ENCODE data around the gene GCAT. TPM values are rescaled to one million over a fixed set of nuclear protein-coding genes. Genes with fewer than 3 reads are reported as not detected.

The GCAT gene
- total and polyA plus RNA-seq, 2 of the 13 experiments (the other 11 are each of a cell fraction or from before 2014, with no cell fraction given), result 28.0 to 50.3 TPM

DNA sequence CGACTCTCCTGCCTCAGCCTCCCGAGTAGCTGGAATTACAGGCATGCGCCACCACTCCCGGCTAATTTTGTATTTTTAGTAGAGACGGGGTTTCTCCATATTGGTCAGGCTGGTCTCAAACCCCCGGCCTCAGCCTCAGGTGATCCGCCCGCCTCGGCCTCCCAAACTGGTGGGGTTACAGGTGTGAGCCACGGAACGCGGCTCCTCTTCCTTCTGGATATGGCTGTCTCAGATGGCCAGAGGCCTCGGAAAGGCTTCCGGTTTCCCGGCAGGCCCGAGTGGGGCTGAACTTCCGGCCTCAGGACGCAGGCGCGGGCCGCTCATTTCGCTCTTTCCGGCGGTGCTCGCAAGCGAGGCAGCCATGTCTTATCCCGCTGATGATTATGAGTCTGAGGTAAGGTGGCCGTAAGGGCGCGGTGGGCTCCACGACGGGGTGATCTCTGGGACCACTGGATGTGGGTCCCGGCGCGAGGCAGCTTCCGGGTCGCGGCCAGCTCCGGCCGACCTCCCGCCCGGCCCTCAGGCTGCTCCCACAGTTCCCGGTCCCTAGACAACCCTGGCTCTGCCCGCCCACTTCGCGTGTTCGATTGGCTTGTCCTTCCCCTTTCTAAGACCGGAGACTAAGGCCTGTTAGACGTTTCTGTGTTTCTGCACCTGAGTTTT lies 41.5 kb downstream of the GCAT start, which contains the start of gene EIF3L (continued):
- TF ChIP-seq ZBTB38 (CRISPR knock-in tag; IDR thresholded peaks at IDR 0.05) (peak; percentile 67; the same call in 1 of the 2 replicates), ZNF772 (CRISPR knock-in tag; IDR thresholded peaks at IDR 0.05) (peak; percentile 84; the same call in 1 of the 2 replicates), POLR2G (IDR thresholded peaks at IDR 0.05; ENCODE audit: low read depth, low read length) (peak; percentile 96), TEAD3 (CRISPR knock-in tag; optimal IDR thresholded peaks at IDR 0.05; ENCODE audit: borderline replicate concordance) (peak; percentile 61), CHCHD3 (CRISPR knock-in tag; IDR thresholded peaks at IDR 0.05) (0 out of 2 replicates have a peak, but pooled peaks have one; percentile 54), ETV5 (CRISPR knock-in tag; IDR thresholded peaks at IDR 0.05; ENCODE audit: borderline replicate concordance) (peak; percentile 91), ZNF709 (CRISPR knock-in tag; IDR thresholded peaks at IDR 0.05) (peak; percentile 12; the same call in 1 of the 2 replicates), SMAD9 (CRISPR knock-in tag; IDR thresholded peaks at IDR 0.05) (peak; percentile 34; the same call in 1 of the 2 replicates), MEIS1 (CRISPR knock-in tag; IDR thresholded peaks at IDR 0.05; ENCODE audit: borderline replicate concordance) (no peak; the same call in 1 of the 2 replicates), HNRNPL (IDR thresholded peaks at IDR 0.05; ENCODE audit: low read depth, low read length) (0 out of 2 replicates have a peak, but pooled peaks have one; percentile 53), ZNF781 (CRISPR knock-in tag; IDR thresholded peaks at IDR 0.05; ENCODE audit: borderline replicate concordance, not compliant biosample characterization) (peak; percentile 14), RXRB (CRISPR knock-in tag; IDR thresholded peaks at IDR 0.05; ENCODE audit: borderline replicate concordance) (peak; percentile 25; the same call in 1 of the 2 replicates), ZNF234 (CRISPR knock-in tag; conservative IDR thresholded peaks at IDR 0.05) (no peak), CEBPG (CRISPR knock-in tag; IDR thresholded peaks at IDR 0.05) (no peak; the same call in 1 of the 2 replicates)
- TF ChIP-seq, protein P1, sequence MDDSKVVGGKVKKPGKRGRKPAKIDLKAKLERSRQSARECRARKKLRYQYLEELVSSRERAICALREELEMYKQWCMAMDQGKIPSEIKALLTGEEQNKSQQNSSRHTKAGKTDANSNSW (CRISPR knock-in tag; IDR thresholded peaks at IDR 0.05; ENCODE audit: borderline replicate concordance), result peak; percentile 73; the same call in 1 of the 2 replicates
- TF ChIP-seq, protein P2, sequence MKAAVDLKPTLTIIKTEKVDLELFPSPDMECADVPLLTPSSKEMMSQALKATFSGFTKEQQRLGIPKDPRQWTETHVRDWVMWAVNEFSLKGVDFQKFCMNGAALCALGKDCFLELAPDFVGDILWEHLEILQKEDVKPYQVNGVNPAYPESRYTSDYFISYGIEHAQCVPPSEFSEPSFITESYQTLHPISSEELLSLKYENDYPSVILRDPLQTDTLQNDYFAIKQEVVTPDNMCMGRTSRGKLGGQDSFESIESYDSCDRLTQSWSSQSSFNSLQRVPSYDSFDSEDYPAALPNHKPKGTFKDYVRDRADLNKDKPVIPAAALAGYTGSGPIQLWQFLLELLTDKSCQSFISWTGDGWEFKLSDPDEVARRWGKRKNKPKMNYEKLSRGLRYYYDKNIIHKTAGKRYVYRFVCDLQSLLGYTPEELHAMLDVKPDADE (CRISPR knock-in tag; IDR thresholded peaks at IDR 0.05), result 0 out of 2 replicates have a peak, but pooled peaks have one; percentile 37
- TF ChIP-seq, protein P3, sequence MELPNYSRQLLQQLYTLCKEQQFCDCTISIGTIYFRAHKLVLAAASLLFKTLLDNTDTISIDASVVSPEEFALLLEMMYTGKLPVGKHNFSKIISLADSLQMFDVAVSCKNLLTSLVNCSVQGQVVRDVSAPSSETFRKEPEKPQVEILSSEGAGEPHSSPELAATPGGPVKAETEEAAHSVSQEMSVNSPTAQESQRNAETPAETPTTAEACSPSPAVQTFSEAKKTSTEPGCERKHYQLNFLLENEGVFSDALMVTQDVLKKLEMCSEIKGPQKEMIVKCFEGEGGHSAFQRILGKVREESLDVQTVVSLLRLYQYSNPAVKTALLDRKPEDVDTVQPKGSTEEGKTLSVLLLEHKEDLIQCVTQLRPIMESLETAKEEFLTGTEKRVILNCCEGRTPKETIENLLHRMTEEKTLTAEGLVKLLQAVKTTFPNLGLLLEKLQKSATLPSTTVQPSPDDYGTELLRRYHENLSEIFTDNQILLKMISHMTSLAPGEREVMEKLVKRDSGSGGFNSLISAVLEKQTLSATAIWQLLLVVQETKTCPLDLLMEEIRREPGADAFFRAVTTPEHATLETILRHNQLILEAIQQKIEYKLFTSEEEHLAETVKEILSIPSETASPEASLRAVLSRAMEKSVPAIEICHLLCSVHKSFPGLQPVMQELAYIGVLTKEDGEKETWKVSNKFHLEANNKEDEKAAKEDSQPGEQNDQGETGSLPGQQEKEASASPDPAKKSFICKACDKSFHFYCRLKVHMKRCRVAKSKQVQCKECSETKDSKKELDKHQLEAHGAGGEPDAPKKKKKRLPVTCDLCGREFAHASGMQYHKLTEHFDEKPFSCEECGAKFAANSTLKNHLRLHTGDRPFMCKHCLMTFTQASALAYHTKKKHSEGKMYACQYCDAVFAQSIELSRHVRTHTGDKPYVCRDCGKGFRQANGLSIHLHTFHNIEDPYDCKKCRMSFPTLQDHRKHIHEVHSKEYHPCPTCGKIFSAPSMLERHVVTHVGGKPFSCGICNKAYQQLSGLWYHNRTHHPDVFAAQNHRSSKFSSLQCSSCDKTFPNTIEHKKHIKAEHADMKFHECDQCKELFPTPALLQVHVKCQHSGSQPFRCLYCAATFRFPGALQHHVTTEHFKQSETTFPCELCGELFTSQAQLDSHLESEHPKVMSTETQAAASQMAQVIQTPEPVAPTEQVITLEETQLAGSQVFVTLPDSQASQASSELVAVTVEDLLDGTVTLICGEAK (IDR thresholded peaks at IDR 0.05), result peak; percentile 49; the same call in 1 of the 2 replicates
- TF ChIP-seq, protein P3 (CRISPR knock-in tag; IDR thresholded peaks at IDR 0.05), result peak; percentile 40; the same call in 1 of the 2 replicates
